DMS79 treated with DMSO at 0.1 percent for 48 hours (cell line): ENCODE data around the gene PELI2.

Source experiments
- DNase-seq: peaks from one replicate; lab custom pipeline; 2025; lab: John Stamatoyannopoulos, UW

Gene PELI2

GRCh38 chr14:56117765-56118610, at the start of gene PELI2:
Gene PELI2 (plus strand): TSS chr14:56118411. CDS start chr14:56118661, 250 bp downstream.
- peak; percentile 82 for DNase-seq

GRCh38 chr14:56073799-56074198, 44.4 kb upstream of the PELI2 start:
- no peak for DNase-seq

GRCh38 chr14:56075301-56075700, 42.9 kb upstream of the PELI2 start:
- DNase-seq, result no peak

GRCh38 chr14:56081139-56081538, 37.1 kb upstream of the PELI2 start:
- no peak for DNase-seq

GRCh38 chr14:56082880-56083279, 35.3 kb upstream of the PELI2 start:
- DNase-seq, result no peak

- no peak for DNase-seq
These were observed 32.7 kb upstream of the PELI2 start for GRCh38 chr14:56085471-56085870.

GRCh38 chr14:56087671-56088471, 30.3 kb upstream of the PELI2 start:
- peak; percentile 93 for DNase-seq

- no peak for DNase-seq
These were observed 29.3 kb upstream of the PELI2 start for GRCh38 chr14:56088941-56089340.

GRCh38 chr14:56092763-56093162, 25.4 kb upstream of the PELI2 start:
- DNase-seq, result no peak

- DNase-seq, result no peak
These were observed 24.1 kb upstream of the PELI2 start for GRCh38 chr14:56094076-56094475.

GRCh38 chr14:56098021-56098420, 20.2 kb upstream of the PELI2 start:
- DNase-seq, result no peak

GRCh38 chr14:56099081-56099797, 19.0 kb upstream of the PELI2 start:
- no peak for DNase-seq

- no peak for DNase-seq
These were observed 17.7 kb upstream of the PELI2 start for GRCh38 chr14:56100556-56100955.

GRCh38 chr14:56102941-56103340, 15.3 kb upstream of the PELI2 start:
- no peak for DNase-seq

- no peak for DNase-seq
These were observed 10.6 kb upstream of the PELI2 start for GRCh38 chr14:56107615-56108014.

GRCh38 chr14:56108057-56108456, 10.2 kb upstream of the PELI2 start:
- DNase-seq, result no peak

- no peak for DNase-seq
These were observed 5.4 kb upstream of the PELI2 start for GRCh38 chr14:56112781-56113180.

- DNase-seq, result no peak
These were observed 2.8 kb upstream of the PELI2 start for GRCh38 chr14:56115334-56115870.

- DNase-seq, result no peak
These were observed 2.0 kb upstream of the PELI2 start for GRCh38 chr14:56115976-56116893.

GRCh38 chr14:56118611-56119181, 485 bp downstream of the PELI2 start:
- DNase-seq, result no peak
